ENCODE measurements around the gene LIN52. TPM values are rescaled to one million over a fixed set of nuclear protein-coding genes. Genes with fewer than 3 reads are reported as not detected.

Gene LIN52
- total RNA-seq, 2 donors from 2014 or later: 6.6 to 9.4 TPM

DNA sequence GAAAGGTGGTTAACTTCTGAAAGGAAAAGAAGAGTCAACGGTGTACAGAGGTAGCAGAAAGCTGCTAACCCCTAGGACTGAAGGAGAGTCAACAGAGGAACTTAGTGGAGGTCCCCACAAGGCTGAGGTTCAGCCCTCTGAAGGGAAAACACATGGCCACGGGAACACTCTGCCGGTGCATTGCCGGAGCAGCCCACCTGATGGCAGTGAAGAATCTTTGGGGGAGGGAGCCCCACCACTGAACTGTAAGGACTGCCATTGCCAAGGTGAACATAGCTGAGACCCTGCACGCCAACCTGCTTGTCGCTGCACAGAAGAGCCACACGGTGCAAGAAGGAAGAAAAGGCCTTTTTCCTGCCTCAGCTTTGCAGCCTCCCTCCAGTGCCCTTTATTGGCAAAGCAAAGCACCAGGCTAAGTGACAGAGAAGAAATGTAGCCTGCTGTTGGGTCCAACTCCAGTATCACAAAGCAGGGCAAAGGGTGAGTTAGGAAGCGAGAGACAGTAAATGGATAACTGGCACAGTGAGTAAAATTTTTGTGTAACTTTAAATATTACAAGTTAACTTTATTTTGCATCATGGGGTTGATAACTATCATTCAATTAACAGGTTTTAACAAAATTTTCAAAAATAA, 76.9 kb downstream of the LIN52 start:
- intact Hi-C loops (cut with DNase I): no loop called here
- no peak for DNase-seq (ENCODE audit: low spot score)

DNA sequence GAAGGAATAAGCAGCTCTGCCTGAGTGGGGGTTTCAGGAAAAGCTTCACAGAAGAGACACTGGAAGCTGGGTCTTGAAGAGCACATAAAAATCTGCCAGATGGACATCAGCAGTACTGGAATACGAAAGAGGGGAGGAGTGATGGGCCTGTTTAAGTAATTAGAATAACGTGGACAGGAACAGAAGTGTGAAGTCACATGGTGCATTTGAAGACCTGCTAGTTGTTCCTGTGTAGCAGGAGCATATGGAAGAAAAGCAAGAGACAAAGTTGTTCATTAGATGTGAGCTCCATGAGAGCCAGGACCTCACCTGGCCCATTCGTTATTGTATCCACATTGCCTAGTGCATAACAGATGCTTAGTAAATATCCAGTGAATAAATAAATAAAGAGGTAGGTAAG, 85.2 kb downstream of the LIN52 start:
- no peak for DNase-seq (ENCODE audit: low spot score)
- intact Hi-C loops (cut with DNase I): no loop called here

DNA sequence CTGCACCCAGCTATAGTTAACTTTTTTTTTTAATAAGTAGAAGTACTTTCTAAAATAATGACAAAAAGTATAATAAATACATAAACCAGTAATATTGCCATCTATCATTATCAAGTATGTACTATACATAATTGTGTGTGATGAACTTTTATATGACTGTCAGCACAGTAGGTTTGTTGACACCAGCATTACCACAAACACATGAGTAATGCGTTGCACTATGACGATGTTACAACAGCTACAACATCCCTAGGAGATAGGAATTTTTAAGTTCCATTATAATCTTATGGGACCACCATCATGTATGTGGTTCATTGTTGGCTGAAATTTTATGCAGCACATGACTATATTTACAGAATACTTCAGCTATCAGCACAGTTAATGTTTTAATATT, 91.6 kb downstream of the LIN52 start:
- no peak for DNase-seq (ENCODE audit: low spot score)
- intact Hi-C loops (cut with DNase I): no loop called here

DNA sequence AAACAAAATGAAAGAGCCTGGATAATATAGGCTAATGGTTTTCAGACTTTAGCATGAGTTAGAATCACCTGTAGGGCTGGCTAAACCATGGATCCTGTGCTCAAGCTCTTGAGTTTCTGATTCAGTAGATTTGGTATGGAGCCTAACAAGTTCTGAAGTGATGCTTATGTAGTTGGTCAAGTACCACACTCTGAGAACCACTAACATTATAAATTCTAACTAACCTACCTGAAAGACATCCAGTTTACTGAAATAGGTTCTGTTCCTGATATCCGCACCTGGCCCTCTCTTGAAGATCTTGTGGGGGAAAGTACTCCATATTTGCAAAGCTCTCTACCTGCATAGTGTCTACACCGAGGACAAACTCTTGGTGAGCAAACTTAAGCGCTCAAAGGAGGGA, 95.1 kb downstream of the LIN52 start:
- no peak for DNase-seq (ENCODE audit: low spot score)
- intact Hi-C loops (cut with DNase I): no loop called here

DNA sequence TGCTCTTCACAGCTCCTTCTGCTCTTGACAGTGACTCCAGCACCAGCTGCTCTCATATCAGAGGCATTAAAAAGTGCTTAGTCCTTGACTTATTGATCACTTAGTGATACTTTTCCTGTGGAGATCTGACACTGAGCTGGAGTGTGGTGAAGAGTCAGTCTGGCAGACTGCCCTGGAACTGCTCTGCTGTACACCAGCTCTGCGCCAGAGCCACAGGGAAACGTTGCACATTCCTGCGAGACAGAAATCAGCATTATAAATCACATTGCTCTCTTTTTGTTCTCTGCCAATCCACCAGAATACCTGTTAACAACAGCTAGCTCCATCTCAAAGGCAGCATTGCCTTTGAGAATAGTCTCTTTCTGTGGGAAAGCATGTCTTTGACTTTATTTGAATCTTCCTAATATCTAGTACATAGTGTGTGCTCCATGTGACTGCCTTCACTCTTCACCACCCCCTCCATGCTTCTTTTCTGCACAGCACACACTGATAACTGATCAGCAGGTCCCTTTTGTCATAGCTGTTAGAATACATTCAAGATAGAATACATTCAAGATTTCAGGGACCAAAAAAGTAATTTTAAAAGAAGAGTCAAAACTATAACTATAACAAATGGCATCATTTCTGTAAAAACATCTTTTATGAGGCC, 106.3 kb downstream of the LIN52 start:
- intact Hi-C loops (cut with DNase I): no loop called here
- no peak for DNase-seq (ENCODE audit: low spot score)

DNA sequence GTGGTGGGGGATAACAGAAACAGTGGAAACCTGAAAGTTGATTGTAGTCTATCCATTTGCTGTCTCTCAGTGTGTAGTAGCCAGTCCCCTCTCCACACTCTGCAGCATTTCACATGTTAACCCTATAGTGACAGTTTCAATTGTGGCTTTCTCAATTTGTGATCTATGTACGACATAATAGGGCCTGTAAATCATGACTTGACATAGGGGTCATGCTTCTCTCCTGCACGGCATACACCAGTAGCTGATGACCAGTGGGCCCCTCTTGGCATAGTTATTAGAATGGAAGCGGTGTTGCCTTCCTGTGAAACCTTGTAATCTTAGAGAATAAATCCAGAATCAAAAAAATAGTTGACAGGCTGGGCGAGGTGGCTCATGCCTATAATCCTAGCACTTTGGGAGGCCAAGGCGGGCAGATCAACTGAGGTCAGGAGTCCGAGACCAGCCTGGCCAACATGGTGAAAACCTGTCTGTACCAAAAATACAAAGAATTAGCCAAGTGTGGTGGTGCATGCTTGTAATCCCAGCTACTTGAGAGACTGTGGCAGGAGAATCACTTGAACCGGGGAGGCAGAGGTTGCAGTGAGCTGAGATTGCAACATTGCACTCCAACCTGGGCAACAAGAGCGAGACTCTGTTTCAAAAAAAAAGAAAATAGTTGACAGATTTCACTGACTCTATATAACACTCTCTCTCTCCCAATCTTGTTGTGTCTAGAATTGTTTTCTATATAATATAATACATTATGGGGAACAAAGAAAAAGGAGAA, 109.9 kb downstream of the LIN52 start:
- intact Hi-C loops (cut with DNase I): no loop called here
- DNase-seq (ENCODE audit: low spot score): no peak

DNA sequence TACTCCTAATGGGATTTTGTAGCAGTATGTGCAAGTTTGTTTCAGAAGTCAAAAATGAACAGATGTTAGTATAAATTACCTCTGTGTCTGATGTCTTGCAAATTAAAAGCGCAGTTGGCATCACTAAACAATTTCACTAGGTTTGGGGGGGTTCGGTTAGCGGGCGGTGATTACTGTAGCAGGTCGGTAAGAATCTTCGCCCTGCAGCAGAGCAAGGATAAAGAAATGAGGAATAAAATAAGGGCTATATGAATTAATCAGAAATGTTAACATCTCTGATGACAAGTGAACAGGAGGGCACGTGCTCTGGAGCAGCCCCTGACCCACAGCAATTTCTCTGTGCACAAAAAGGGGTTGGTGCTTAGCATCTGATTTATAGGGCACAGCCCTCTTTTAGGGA, 110.9 kb downstream of the LIN52 start:
- no peak for DNase-seq (ENCODE audit: low spot score)
- intact Hi-C loops (cut with DNase I): no loop called here

DNA sequence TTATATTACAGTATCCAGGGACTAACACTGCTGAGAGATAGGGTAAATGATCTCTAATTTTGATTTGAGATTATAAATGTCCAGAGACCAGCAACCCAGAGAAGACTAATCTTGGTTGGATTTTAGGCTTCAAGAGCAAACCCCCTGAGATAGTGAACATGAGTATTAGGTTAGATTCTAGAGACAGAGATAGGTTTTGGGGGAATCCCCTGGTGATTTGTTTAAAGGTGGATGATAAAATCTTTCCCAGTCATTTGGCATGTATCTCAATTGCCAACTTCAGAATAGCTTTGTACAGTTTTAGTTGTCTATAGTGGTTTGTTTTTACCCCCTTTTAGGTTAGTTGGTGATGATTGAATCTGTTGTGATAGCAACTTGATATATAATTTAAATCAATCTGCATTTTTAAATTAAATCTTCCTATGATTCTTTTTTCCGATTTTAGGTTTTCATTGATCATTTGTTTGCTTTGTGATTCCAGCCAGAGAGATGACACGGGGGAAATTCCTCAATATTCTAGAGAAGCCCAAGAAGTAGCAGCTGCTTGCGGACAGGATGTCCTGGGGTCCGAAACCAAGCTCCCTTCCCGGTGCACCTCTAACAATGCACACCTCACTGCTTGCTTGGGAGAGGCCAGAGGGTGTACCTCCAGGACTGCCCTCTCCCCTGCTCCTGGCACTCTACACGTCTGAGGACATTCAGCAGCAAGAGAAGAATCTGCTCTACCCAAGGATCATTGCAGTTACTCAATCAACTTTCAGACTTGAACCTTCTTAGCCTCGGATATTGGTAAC, 113.9 kb downstream of the LIN52 start:
- intact Hi-C loops (cut with DNase I): no loop called here
- no peak for DNase-seq (ENCODE audit: low spot score)

DNA sequence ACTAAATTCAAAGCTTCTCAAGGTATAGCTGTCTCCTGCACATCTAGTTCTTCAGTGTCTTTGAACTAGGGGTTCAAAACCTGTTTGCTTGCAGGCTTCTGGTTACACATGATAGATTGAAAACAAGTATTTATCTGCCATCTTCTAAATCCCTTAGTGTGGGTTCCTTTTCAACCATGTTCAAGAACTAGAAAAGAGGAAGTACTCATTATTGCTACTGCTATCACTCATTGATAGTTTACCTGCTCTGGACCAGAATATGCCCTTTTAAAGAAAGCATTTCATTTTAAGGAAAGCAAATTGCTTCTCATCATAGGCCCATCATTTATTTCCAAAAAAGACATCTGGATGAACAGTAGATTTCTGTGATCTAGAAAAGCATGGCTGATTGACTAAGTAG, 117.4 kb downstream of the LIN52 start:
- no peak for DNase-seq (ENCODE audit: low spot score)
- intact Hi-C loops (cut with DNase I): no loop called here

DNA sequence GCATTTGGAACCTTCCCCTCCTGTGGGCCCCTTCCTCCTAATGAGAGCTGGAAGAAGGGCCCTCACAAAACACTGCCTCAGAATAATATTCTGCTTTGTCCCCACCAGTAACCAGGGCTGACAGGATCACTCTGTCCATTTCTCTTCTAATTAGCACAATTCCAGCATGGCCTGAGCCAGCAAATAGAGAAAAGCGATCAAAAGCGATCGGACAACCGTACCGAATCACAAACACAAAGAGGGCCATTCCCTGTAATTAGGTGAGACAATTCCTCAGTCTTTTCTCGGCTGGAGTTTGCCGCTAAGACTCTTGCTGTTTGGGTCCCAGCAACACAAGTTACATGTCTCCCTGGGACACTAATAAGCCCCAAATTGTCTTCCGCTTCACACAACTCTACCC, 118.9 kb downstream of the LIN52 start:
- no peak for DNase-seq (ENCODE audit: low spot score)
- intact Hi-C loops (cut with DNase I): no loop called here

DNA sequence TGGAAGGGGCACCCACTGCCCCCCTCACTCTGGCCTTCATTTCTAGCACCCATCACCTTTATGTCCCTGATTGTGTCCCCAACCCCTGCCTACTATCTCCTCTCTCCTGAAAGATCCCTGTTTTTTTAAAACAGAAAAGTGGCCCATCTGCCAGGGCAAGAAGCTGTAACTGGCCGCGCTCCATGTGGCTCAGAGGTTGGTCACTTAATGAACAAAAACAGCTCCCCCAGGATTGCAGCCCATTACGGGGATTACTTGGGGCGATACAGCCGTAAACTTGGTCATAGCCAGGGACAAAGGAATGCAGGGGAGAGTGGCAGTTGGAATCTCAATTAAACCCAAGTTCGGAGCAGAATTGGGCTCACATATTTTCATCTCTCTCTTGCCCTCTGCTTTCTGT, 119.7 kb downstream of the LIN52 start:
- intact Hi-C loops (cut with DNase I): no loop called here

DNA sequence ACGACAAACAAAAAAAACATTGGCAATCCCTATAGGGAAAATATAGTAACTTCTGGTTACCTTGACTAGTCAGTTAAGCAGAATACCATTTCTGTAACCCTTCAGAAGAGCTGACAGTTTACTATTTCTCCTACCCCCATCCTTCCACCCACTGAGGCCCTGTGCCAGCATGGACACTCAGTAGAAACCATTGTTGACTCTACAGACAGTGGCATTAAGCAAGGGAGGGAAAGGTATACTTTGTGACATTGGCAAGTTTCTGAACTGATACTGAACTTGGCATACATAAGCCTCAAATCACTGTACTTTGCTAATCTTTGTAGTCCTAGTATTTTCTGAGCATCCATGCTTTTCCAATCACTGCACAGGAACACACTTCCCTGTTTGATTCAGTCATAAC, 121.1 kb downstream of the LIN52 start:
- no peak for DNase-seq (ENCODE audit: low spot score)
- intact Hi-C loops (cut with DNase I): no loop called here

More for the DNA sequence above, 119.7 kb downstream of the LIN52 start:
- no peak for DNase-seq (ENCODE audit: low spot score)

DNA sequence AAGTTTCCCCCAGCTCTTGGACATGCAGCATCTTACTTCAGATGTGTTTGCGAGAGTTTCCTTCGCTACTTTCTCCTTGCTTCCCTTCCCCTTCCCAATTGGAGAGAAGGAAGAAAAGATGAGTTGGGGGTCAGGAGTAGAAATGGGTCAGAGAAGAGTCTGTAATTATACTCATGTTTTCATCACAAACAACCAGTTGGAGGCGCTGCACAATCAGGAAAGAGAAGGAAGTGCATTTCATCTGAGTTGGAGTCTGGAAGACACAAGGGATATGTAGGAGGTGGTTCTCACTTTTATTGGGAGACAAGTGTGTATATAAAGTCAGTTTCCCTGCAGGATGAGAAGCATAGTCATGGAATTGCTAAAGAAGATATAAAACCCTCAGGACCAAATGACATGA, 123.2 kb downstream of the LIN52 start:
- no peak for DNase-seq (ENCODE audit: low spot score)
- intact Hi-C loops (cut with DNase I): no loop called here

DNA sequence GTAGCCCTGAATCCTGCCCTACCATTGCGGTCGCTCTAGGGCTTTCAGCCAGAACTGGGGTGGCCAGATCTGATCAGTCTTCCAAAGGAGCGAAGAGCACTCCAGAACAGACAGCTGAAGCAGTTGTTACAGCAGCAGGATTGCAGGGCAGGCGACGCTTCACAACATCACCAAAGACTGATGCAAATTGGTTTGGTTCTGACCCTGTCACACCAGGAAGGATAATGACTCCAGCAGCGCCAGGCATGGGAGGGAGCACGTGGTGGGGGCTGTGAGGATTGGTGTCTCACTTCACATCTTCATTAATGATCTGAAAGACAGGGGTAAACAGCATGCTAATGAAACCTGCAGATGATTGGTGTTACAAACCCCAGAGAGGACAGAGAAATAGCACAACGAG, 123.9 kb downstream of the LIN52 start:
- DNase-seq (ENCODE audit: low spot score): no peak
- intact Hi-C loops (cut with DNase I): no loop called here

DNA sequence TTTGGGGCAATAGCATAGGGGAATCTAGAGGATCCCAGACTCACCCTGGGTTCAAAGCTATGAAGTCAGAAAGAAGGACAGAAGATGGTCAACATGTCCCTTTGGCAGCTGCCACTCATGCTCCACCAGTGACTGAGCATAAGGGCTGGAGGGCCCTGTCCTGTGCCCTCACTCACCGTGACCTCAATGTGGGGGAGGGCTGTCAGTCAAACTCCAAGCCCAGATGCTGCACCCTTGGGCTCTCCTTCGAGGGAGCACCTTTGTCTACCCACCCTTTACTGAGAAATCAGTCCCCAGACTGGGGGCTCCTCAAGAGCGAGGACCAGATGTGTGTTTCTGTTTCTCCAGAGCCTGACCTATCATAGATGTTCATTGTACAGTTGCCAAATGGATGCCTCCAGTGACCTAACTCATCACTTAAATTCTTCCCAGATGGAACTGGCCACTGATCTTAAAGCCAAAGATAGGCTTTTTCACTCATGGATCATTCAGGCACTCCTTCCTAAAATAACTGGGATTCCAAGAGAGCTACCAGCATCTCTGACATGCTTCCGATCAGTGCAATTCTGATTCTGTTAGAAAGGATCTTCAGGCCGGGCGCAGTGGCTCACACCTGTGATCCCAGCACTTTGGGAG, 127.3 kb downstream of the LIN52 start:
- DNase-seq (ENCODE audit: low spot score): no peak
- intact Hi-C loops (cut with DNase I): no loop called here

DNA sequence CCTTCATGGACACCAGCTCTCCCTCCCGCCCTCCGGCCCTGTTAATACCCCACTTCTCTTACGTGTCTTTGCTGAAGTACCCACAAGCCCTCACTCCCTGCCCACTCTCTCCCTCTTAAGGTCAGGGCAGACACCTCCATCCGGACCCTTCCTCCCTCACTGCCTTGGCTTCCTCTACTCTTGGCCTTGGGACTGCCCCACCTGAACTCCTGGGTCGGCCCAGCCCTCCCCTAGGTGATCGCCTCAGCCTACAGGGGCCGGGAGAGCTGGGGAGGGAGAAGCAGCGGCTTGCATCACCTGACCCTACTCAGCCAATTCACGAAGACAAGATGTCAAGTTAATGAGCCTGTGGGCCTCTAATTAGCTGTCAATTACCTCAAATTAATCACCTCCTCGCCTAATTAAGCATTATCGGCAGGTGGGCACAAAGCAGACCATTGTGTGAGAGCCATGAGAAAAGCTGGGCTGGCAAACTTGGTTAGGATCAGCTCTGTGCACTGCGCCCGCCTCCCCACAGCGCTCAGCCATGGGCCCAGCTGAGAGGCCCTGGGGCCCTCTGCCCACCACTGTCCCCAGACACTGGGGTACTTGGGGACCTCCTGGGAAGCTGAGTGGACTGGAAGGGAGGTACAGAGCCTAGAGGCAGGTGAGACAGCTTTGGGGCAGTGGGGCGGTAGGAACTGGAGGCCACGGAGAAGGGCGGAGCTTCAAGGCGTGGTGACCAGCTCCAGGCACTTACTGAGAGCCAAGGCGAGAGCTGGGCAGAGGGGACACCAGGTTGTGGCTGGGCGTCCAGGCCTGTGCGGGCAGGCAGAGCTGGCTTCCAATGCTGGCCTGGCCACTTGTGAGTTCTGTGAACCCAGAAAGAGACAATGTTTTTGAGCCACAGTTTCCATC, 129.4 kb downstream of the LIN52 start:
- intact Hi-C loops (cut with DNase I): no loop called here
- DNase-seq (ENCODE audit: low spot score): no peak

DNA sequence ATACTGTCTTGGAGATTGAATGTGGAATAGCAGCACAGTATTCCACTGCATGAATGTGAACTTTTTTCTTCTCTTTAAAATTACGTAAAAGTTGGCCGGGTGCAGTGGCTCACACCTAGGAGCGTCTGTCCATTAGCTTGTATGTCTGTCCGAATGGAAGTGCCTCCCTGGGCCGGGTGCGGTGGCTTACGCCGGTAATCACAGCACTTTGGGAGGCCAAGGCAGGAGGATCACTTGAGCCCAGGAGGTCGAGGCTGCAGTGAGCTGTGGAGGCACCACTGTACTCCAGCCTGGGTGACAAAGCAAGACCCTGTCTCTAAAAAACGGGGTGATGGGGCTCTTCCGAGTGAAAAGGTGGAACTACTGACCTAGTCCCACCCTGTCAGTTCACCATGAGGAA, 131.9 kb downstream of the LIN52 start:
- intact Hi-C loops (cut with DNase I): no loop called here
- DNase-seq (ENCODE audit: low spot score): no peak

DNA sequence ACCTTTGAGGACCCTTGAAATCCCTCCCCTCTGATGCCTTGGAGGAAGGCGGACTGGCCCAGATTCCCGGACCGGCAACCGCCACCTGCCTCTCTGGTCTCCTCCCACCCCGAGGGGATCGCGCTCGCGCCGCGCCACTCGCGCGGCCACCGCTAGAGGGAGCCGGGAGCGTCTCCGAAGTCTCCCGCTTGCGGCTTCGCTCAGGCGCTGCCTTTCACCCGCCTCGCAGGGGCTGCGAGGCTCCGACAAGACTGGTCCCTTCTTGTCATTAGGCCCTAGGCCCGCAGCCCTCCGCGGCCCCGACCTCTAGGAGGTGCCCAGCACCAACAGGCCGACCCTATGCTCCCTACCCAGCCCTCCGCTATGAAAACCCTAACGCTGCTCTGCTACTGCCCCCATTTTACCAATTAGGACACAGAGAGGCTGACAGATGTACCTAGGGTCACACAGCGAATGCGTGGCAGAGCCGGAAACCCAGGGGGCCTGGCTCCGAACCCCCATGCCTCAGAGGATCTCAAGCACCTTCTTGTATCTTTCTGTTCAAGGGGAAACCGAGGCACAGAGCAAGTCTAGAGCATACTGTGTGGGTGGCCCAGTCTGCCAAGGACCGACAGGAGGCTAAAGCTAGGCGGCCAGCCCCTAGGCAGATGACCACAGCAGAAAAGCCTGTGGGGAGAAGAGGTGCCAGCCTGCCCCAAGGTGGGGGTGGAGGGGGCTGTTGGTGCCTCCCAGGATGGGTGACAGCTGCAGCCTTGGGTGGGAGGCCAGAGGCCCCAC, 133.1 kb downstream of the LIN52 start:
- DNase-seq (ENCODE audit: low spot score): peak; percentile 91

More for the DNA sequence above, 133.1 kb downstream of the LIN52 start:
- intact Hi-C loops (cut with DNase I): no loop called here

Measured in posterior vena cava (tissue), 2 donors.